Astrocyte (in vitro differentiated cells and primary cell): Measurements from ENCODE around the gene SLC35B1.
A peak's percentile ranks its signal among the peaks of the same experiment; 100 is the strongest.

Source experiments
- EZH2 ChIP-seq: IDR thresholded peaks from 2 replicates; pipeline ENCODE4 v1.6.1; 2012; ENCODE audit warnings: mild to moderate bottlenecking, low read length, inconsistent platforms; ENCODE audit not compliant: insufficient read depth
- TF ChIP-seq, protein P1 (sequence below): IDR thresholded peaks from 2 replicates; pipeline ENCODE4 v1.5.1; 2011; ENCODE audit warnings: low read depth, mild to moderate bottlenecking, inconsistent platforms, low read length, moderate library complexity; ENCODE audit not compliant: insufficient read depth

DNA sequence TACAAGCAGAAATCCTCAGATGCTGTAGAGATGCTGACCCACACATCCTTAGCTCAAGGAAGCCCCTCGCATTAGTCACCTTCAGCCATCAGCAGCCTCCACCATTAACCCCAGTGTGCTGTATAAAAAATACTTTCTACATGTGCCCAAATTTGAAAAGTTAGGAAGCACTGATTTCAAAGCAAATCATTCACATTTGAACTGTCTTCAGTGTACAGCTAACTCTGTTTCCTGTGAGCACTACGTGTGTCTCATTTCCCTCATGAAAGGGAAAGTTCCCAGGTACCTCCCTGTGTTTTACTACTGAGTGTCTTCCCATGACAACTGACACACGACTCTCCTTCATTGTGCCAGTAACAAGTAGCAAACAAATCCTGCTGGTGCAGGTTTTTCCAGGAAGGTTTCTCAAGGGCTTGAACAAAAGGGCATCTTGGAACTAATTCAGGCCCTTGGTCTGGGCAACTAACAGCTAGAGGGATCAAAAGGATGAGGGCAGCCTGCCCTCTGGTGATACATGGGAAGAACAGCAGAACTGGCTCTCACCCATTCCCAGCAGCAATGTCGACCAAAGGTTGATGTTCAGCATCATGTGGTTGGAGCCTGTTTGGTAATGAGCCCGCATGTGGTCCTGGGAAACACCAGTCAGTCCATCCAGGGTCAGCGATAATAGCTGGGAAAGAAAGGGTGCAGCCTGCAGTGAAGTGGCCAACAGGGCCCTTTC lies 4.0 kb downstream of the SLC35B1 start:
- TF ChIP-seq, protein P1, sequence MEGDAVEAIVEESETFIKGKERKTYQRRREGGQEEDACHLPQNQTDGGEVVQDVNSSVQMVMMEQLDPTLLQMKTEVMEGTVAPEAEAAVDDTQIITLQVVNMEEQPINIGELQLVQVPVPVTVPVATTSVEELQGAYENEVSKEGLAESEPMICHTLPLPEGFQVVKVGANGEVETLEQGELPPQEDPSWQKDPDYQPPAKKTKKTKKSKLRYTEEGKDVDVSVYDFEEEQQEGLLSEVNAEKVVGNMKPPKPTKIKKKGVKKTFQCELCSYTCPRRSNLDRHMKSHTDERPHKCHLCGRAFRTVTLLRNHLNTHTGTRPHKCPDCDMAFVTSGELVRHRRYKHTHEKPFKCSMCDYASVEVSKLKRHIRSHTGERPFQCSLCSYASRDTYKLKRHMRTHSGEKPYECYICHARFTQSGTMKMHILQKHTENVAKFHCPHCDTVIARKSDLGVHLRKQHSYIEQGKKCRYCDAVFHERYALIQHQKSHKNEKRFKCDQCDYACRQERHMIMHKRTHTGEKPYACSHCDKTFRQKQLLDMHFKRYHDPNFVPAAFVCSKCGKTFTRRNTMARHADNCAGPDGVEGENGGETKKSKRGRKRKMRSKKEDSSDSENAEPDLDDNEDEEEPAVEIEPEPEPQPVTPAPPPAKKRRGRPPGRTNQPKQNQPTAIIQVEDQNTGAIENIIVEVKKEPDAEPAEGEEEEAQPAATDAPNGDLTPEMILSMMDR: peak; percentile 49
- TF ChIP-seq EZH2: no peak
